ENCODE results near the gene FHIT. TPM values are rescaled to one million over a fixed set of nuclear protein-coding genes. Genes with fewer than 3 reads are reported as not detected.

Gene FHIT
- total RNA-seq, 1 donor, result 2.2 TPM

- H3K4me3 ChIP-seq (ENCODE audit: low read depth, low read length), result no peak overlapping the region
- DNase-seq (ENCODE audit: low read depth), result no peak
- TF ChIP-seq CTCF (IDR thresholded peaks at IDR 0.05; ENCODE audit: insufficient read depth, low read depth, low read length), result no peak
Measured at GRCh38 chr3:61061092-61061723, 190.0 kb downstream of the FHIT start.

- DNase-seq (ENCODE audit: low read depth), result no peak
- no peak for TF ChIP-seq CTCF (IDR thresholded peaks at IDR 0.05; ENCODE audit: insufficient read depth, low read depth, low read length)
- H3K4me3 ChIP-seq (ENCODE audit: low read depth, low read length), result no peak overlapping the region
Measured at GRCh38 chr3:61060411-61060861, 190.8 kb downstream of the FHIT start.

DNA sequence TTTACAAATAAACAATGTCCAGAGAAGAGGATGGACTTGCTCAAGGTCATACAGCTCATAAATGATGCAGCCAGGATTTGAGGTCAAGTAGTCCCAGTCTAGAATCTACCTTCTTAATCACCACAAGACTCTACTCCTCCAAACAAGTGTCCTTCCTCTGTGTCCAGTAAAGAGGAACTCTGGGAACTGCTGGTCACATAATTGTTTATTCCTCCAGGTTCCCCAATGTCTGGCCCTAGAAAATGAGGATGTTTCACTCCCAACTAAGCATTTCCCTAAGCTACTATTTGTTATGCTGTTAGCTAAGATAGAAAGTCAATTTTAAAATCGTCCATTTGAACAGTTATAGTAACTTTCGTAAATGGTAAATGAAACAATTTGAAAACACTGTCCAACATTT lies 192.4 kb downstream of the FHIT start:
- H3K4me3 ChIP-seq (ENCODE audit: low read depth, low read length), result no peak overlapping the region
- TF ChIP-seq CTCF (IDR thresholded peaks at IDR 0.05; ENCODE audit: insufficient read depth, low read depth, low read length), result no peak
- no peak for DNase-seq (ENCODE audit: low read depth)

GRCh38 chr3:61057464-61057863 lies 193.8 kb downstream of the FHIT start:
- TF ChIP-seq CTCF (IDR thresholded peaks at IDR 0.05; ENCODE audit: insufficient read depth, low read depth, low read length), result no peak
- H3K4me3 ChIP-seq (ENCODE audit: low read depth, low read length), result no peak overlapping the region
- no peak for DNase-seq (ENCODE audit: low read depth)

- H3K4me3 ChIP-seq (ENCODE audit: low read depth, low read length), result no peak overlapping the region
- no peak for TF ChIP-seq CTCF (IDR thresholded peaks at IDR 0.05; ENCODE audit: insufficient read depth, low read depth, low read length)
- DNase-seq (ENCODE audit: low read depth), result no peak
Measured at GRCh38 chr3:61055447-61055846, 195.8 kb downstream of the FHIT start.

- H3K4me3 ChIP-seq (ENCODE audit: low read depth, low read length), result no peak overlapping the region
- no peak for TF ChIP-seq CTCF (IDR thresholded peaks at IDR 0.05; ENCODE audit: insufficient read depth, low read depth, low read length)
- no peak for DNase-seq (ENCODE audit: low read depth)
Measured at GRCh38 chr3:61053781-61054496, 197.3 kb downstream of the FHIT start.

All from fibroblast of villous mesenchyme (primary cell).